H1 (cell line): ENCODE data around the gene LCNL1. TPM values are rescaled to one million over a fixed set of nuclear protein-coding genes. Genes with fewer than 3 reads are reported as not detected.
A peak's percentile ranks its signal among the peaks of the same experiment; 100 is the strongest.

Source experiments
- CTCF ChIA-PET: fragments of 300-600 bp; sonication (Branson Sonifier 250); formaldehyde crosslinking; loops from one replicate; lab custom pipeline; 2021; ENCODE audit not compliant: partially characterized antibody; lab: Charles Lee
- POLR2A ChIA-PET: fragments of 300-600 bp; sonication (Branson Sonifier 250); formaldehyde crosslinking; loops from one replicate; lab custom pipeline; 2021; ENCODE audit warnings: inconsistent platforms; ENCODE audit not compliant: partially characterized antibody; lab: Charles Lee
- DNase-seq, 2 experiments: peaks; one replicate each; pipeline versions ENCODE4 v3.0.0 to v3.0.0-alpha.2; 2010 to 2022; ENCODE audit warnings: low spot score in 2 of 2, low read depth in 1 of 2, mixed read lengths in 1 of 2
- FAIRE-seq: peaks from 2 replicates; lab custom pipeline; 2011; peaks lifted over from hg19 to GRCh38; lab: Jason Lieb, UNC
- H2AFZ ChIP-seq: 2 replicates; pipeline ENCODE4 v1.8.1; 2012; ENCODE audit warnings: low read length, inconsistent platforms
- H2AK5ac ChIP-seq: 2 replicates; pipeline ENCODE4 v1.6.1; 2013; ENCODE audit warnings: low read depth, low read length
- H2BK120ac ChIP-seq: replicated peaks from 2 replicates; pipeline ENCODE3; 2013; ENCODE audit warnings: low read depth, low read length, inconsistent platforms
- H2BK12ac ChIP-seq: 2 replicates; pipeline ENCODE4 v1.6.1; 2013; ENCODE audit warnings: low read depth, low read length
- H2BK15ac ChIP-seq: 2 replicates; pipeline ENCODE4 v1.6.1; 2013; ENCODE audit warnings: low read length
- H2BK20ac ChIP-seq: 2 replicates; pipeline ENCODE4 v1.6.1; 2013; ENCODE audit warnings: low read length
- H2BK5ac ChIP-seq: 2 replicates; pipeline ENCODE4 v1.6.1; 2013; ENCODE audit warnings: low read depth, low read length
- H3K14ac ChIP-seq: 2 replicates; pipeline ENCODE4 v1.6.1; 2013; ENCODE audit warnings: inconsistent platforms; ENCODE audit not compliant: insufficient read length
- H3K18ac ChIP-seq: 2 replicates; pipeline ENCODE4 v1.6.1; 2013; ENCODE audit warnings: low read length; ENCODE audit errors: extremely low read depth
- H3K23ac ChIP-seq: 2 replicates; pipeline ENCODE4 v1.6.1; 2013; ENCODE audit warnings: inconsistent platforms; ENCODE audit not compliant: insufficient read length
- H3K23me2 ChIP-seq: 2 replicates; pipeline ENCODE4 v1.6.1; 2013; ENCODE audit warnings: low read depth, low read length
- H3K27ac ChIP-seq: 2 replicates; pipeline ENCODE4 v1.6.1; 2011; ENCODE audit warnings: low read depth, low read length, inconsistent platforms
- H3K27me3 ChIP-seq, 4 experiments: replicated peaks in 1 of 4; 1 replicate in 1 of 4; 2 replicates in 3 of 4; pipeline versions ENCODE4 v1.6.1 to v1.8.1; 2011 to 2013; ENCODE audit warnings: low read length in 3 of 4, mild to moderate bottlenecking in 3 of 4, inconsistent platforms in 2 of 4, mixed read lengths in 2 of 4, moderate library complexity in 1 of 4; ENCODE audit not compliant: control insufficient read depth in 3 of 4, insufficient read depth in 3 of 4; ENCODE audit errors: extremely low read depth in 1 of 4
- H3K36me3 ChIP-seq, 4 experiments: 2 replicates each; pipeline versions ENCODE4 v1.6.1 to v1.8.1; 2011 to 2013; ENCODE audit warnings: mild to moderate bottlenecking in 4 of 4, low read length in 3 of 4, moderate library complexity in 2 of 4, control low read depth in 1 of 4, inconsistent platforms in 1 of 4; ENCODE audit not compliant: insufficient read depth in 4 of 4, control insufficient read depth in 2 of 4
- H3K4ac ChIP-seq: replicated peaks from 2 replicates; pipeline ENCODE3; 2013; ENCODE audit warnings: low read length, low read depth, mixed read lengths, inconsistent platforms; ENCODE audit not compliant: insufficient read length
- H3K4me1 ChIP-seq, 4 experiments: replicated peaks in 1 of 4; 1 replicate in 1 of 4; 2 replicates in 3 of 4; pipeline versions ENCODE4 v1.6.1 to v1.8.1; 2011 to 2013; ENCODE audit warnings: low read length in 3 of 4, inconsistent platforms in 2 of 4, mixed read lengths in 1 of 4; ENCODE audit not compliant: insufficient read depth in 4 of 4, control insufficient read depth in 3 of 4
- H3K4me2 ChIP-seq, 2 experiments: 2 replicates each; pipeline versions ENCODE4 v1.6.1 to v1.8.1; 2011 to 2013; ENCODE audit warnings: low read depth in 2 of 2, low read length in 2 of 2, control low read depth in 1 of 2, inconsistent platforms in 1 of 2, mild to moderate bottlenecking in 1 of 2; ENCODE audit not compliant: insufficient read depth in 1 of 2
- H3K4me3 ChIP-seq, 4 experiments: fragments of 200-600, 300-600 bp in 1 of 4; sonication (generic), shearing (Covaris generic), sonication (Bioruptor Twin) in 1 of 4; 2 replicates each; pipeline versions ENCODE4 v1.5.1 to v1.8.1; 2011 to 2016; ENCODE audit warnings: low read length in 4 of 4, low read depth in 3 of 4, control low read depth in 2 of 4, inconsistent platforms in 2 of 4, mild to moderate bottlenecking in 2 of 4, mixed read lengths in 1 of 4, moderate library complexity in 1 of 4; ENCODE audit not compliant: insufficient read depth in 2 of 4; ENCODE audit errors: extremely low read depth in 1 of 4
- H3K56ac ChIP-seq: replicated peaks from 2 replicates; pipeline ENCODE3; 2013; ENCODE audit warnings: low read depth, mild to moderate bottlenecking, mixed read lengths, low read length, inconsistent platforms; ENCODE audit not compliant: insufficient read length
- H3K79me1 ChIP-seq: 2 replicates; pipeline ENCODE4 v1.6.1; 2013; ENCODE audit warnings: low read depth, low read length, control low read depth
- H3K79me2 ChIP-seq, 2 experiments: 2 replicates each; pipeline versions ENCODE4 v1.6.1 to v1.8.1; 2012 to 2013; ENCODE audit warnings: low read length in 2 of 2, mild to moderate bottlenecking in 2 of 2, inconsistent platforms in 1 of 2; ENCODE audit not compliant: insufficient read depth in 2 of 2, control insufficient read depth in 1 of 2
- H3K9ac ChIP-seq, 4 experiments: replicated peaks in 1 of 4; 1 replicate in 1 of 4; 2 replicates in 3 of 4; pipeline versions ENCODE4 v1.6.1 to v1.8.1; 2011 to 2013; ENCODE audit warnings: low read depth in 3 of 4, low read length in 3 of 4, control low read depth in 2 of 4, mild to moderate bottlenecking in 2 of 4, moderate library complexity in 2 of 4, inconsistent platforms in 1 of 4; ENCODE audit errors: extremely low read depth in 1 of 4
- H3K9me3 ChIP-seq, 2 experiments: 2 replicates each; pipeline versions ENCODE4 v1.6.1 to v1.8.1; 2012 to 2013; ENCODE audit warnings: mild to moderate bottlenecking in 2 of 2, moderate library complexity in 2 of 2, control low read depth in 1 of 2, inconsistent platforms in 1 of 2, low read depth in 1 of 2, low read length in 1 of 2, mixed read lengths in 1 of 2; ENCODE audit not compliant: insufficient read depth in 2 of 2
- H4K20me1 ChIP-seq, 2 experiments: replicated peaks in 1 of 2; 2 replicates each; pipeline versions ENCODE3 to v1.8.1; 2011 to 2013; ENCODE audit warnings: inconsistent platforms in 2 of 2, low read length in 2 of 2, mild to moderate bottlenecking in 1 of 2; ENCODE audit not compliant: insufficient read depth in 2 of 2, control insufficient read depth in 1 of 2
- H4K5ac ChIP-seq: 2 replicates; pipeline ENCODE4 v1.6.1; 2013; ENCODE audit warnings: low read length, low read depth, mixed read lengths, inconsistent platforms; ENCODE audit not compliant: insufficient read length
- H4K8ac ChIP-seq: 2 replicates; pipeline ENCODE4 v1.8.0; 2013; ENCODE audit warnings: mild to moderate bottlenecking, moderate library complexity, low read length, inconsistent platforms; ENCODE audit not compliant: insufficient read depth; ENCODE audit errors: extremely low read depth
- H4K91ac ChIP-seq: replicated peaks from 2 replicates; pipeline ENCODE3; 2013; ENCODE audit warnings: low read length, mixed read lengths, inconsistent platforms; ENCODE audit not compliant: insufficient read length
- CREB1 ChIP-seq: IDR thresholded peaks from 2 replicates; pipeline ENCODE4 v1.6.1; 2012; ENCODE audit warnings: inconsistent platforms
- GABPA ChIP-seq: IDR thresholded peaks from 2 replicates; pipeline ENCODE4 v1.6.1; 2011; ENCODE audit warnings: mild to moderate bottlenecking, low read length, moderate library complexity, borderline replicate concordance; ENCODE audit not compliant: insufficient read depth
- KDM4A ChIP-seq: IDR thresholded peaks from one replicate; pipeline ENCODE4 v1.7.1; 2012; ENCODE audit warnings: low read depth, mild to moderate bottlenecking, moderate library complexity, low read length, inconsistent platforms; ENCODE audit not compliant: severe bottlenecking
- MAFK ChIP-seq: IDR thresholded peaks from 2 replicates; pipeline ENCODE4 v1.6.1; 2012; ENCODE audit warnings: low read depth, mild to moderate bottlenecking, improper control_type of control experiment, low read length
- POLR2A ChIP-seq, 2 experiments: IDR thresholded peaks; 1 replicate in 1 of 2; 2 replicates in 1 of 2; pipeline ENCODE4 v1.6.1; 2011; ENCODE audit warnings: low read depth in 2 of 2, low read length in 2 of 2, mild to moderate bottlenecking in 2 of 2; ENCODE audit errors: control extremely low read depth in 1 of 2
- RAD21 ChIP-seq, 2 experiments: IDR thresholded peaks in 1 of 2; conservative IDR thresholded peaks in 1 of 2; 2 replicates each; pipeline ENCODE4 v1.6.1; 2011; ENCODE audit warnings: low read depth in 2 of 2, low read length in 2 of 2, improper control_type of control experiment in 1 of 2, inconsistent platforms in 1 of 2, mild to moderate bottlenecking in 1 of 2, moderate library complexity in 1 of 2
- SP2 ChIP-seq: IDR thresholded peaks from 2 replicates; pipeline ENCODE4 v1.6.1; 2012; ENCODE audit warnings: mild to moderate bottlenecking, low read length, inconsistent platforms
- WGBS, 2 experiments: shearing (Covaris generic) in 1 of 2; methylation state at CpG; one replicate each; pipeline versions ENCODE4 v1.1.6 to v1.1.7; 2013 to 2015; ENCODE audit warnings: low lambda C conversion rate in 2 of 2, mixed read lengths in 2 of 2, inconsistent platforms in 1 of 2, low coverage in 1 of 2, missing lambda C conversion rate in 1 of 2; ENCODE audit not compliant: insufficient replicate concordance in 2 of 2, insufficient coverage in 1 of 2, insufficient read length in 1 of 2; ENCODE audit errors: extremely low coverage in 1 of 2, missing lambda C conversion rate in 1 of 2; 5-methylcytosine and 5-hydroxymethylcytosine counted together
- polyA plus RNA-seq, 7 experiments: library from polyadenylated mRNA; depleted of rRNA in 3 of 7; stranded (reverse) in 5 of 7; unstranded in 2 of 7; fragments of >200 nt in 5 of 7; fragments of 200-250 nt in 2 of 7; gene quantifications; 1 replicate in 5 of 7; 2 replicates in 1 of 7; 4 replicates in 1 of 7; pipeline versions ENCODE4 v1.2.1 to v1.2.3, GENCODE V29; 2011 to 2013; ENCODE audit warnings: missing spikeins in 2 of 7, mixed read lengths in 2 of 7
- total RNA-seq: library from RNA; stranded (reverse); fragmentation: NEBNext Ultra II Directional; extraction: Animal tissue kit (Norgen Biotek cat#: 25700); gene quantifications from 2 replicates; pipeline ENCODE4 v1.2.1, GENCODE V29; 2021

The LCNL1 gene
- total and polyA plus RNA-seq, 2 of the 8 experiments (the other 6 are each of a cell fraction or from before 2014, with no cell fraction given): 0.11 TPM; not detected in 1

- no peak overlapping the region for H3K4ac ChIP-seq
- H3K14ac ChIP-seq: no peak overlapping the region
- H3K4me1 ChIP-seq: peaks cover 0 to 9% (median 3%) of the 10 kb centered on the region in 4 experiments; a peak in 3 of 7 replicates
- ChIA-PET CTCF (interaction anchor here (0.8 to 7.2 kb wide), 17 partner anchors 9 to 76 kb away, joined by 3 to 54 read pairs (median 4); partner anchors contain the start of genes ABCA2, FUT7 and LCNL1), POLR2A (no interaction called here)
- no peak overlapping the region for H3K4me2 ChIP-seq
- H3K27ac ChIP-seq: no peak overlapping the region
- H3K27me3 ChIP-seq: peaks cover 0 to 4% (median 1%) of the 10 kb centered on the region in 4 experiments; a peak in 3 of 7 replicates
- TF ChIP-seq KDM4A: no peak
- no peak for TF ChIP-seq RAD21 (IDR thresholded peaks at IDR 0.05 in 1 of 2, conservative IDR thresholded peaks at IDR 0.05 in 1 of 2; ENCODE audit: low read depth in 2 of 2, low read length in 2 of 2)
- TF ChIP-seq MAFK: no peak
- no peak for TF ChIP-seq GABPA
- no peak for TF ChIP-seq CREB1
- no peak for TF ChIP-seq POLR2A (IDR thresholded peaks at IDR 0.05; ENCODE audit: control extremely low read depth in 1 of 2, low read depth in 2 of 2, low read length in 2 of 2)
- TF ChIP-seq SP2: no peak
- H3K9me3 ChIP-seq: peaks cover 0 to 7% of the 10 kb centered on the region in 2 experiments; a peak in 1 of 4 replicates
- no peak overlapping the region for H2BK5ac ChIP-seq
- H4K5ac ChIP-seq: no peak overlapping the region
- peak overlapping the region; percentile 51; the same call in 1 of the 2 replicates for H4K8ac ChIP-seq
- no peak overlapping the region for H2AFZ ChIP-seq
- peaks cover 0 to 4% (median 0%) of the 10 kb centered on the region in 4 experiments; a peak in 1 of 8 replicates for H3K36me3 ChIP-seq
- no peaks in the 10 kb centered on the region for H3K23me2 ChIP-seq
- no peak for FAIRE-seq
- peaks cover 0 to 8% of the 10 kb centered on the region in 2 experiments for H4K20me1 ChIP-seq
- no peak overlapping the region for H3K4me3 ChIP-seq
- no peak overlapping the region for H2BK15ac ChIP-seq
- H2BK20ac ChIP-seq: no peak overlapping the region
- H3K79me1 ChIP-seq: no peaks in the 10 kb centered on the region
- no peak overlapping the region for H3K56ac ChIP-seq
- H3K18ac ChIP-seq: no peak overlapping the region
- H2AK5ac ChIP-seq: no peak overlapping the region
- no peak overlapping the region for H4K91ac ChIP-seq
- H3K23ac ChIP-seq: no peak overlapping the region
- 88% methylated on average over 6 of the region's 6 CpGs; no CpG with 5 or more reads in 1 of the 2 experiments for WGBS, 2 experiments
- H2BK12ac ChIP-seq: no peak overlapping the region
- no peak overlapping the region for H3K9ac ChIP-seq
- DNase-seq: no peak
- H2BK120ac ChIP-seq: no peak overlapping the region
- no peaks in the 10 kb centered on the region for H3K79me2 ChIP-seq
Observed at GRCh38 chr9:137021568-137021978, 38.8 kb downstream of the LCNL1 start.
